ENCODE results near the gene WDR64. TPM values are rescaled to one million over a fixed set of nuclear protein-coding genes. Genes with fewer than 3 reads are reported as not detected.
"Not testable (repeated sequence)": the region's sequence is repeated elsewhere in the genome, so short reads cannot be mapped to it uniquely, and the experiment has no call there.

Gene WDR64
- total and polyA plus RNA-seq, 2 of the 13 experiments (the other 11 are each of a cell fraction or from before 2014, with no cell fraction given) = not detected

GRCh38 chr1:241826613-241827012 lies 174.5 kb downstream of the WDR64 start:
- H3K4me2 ChIP-seq (ENCODE audit: low read depth, low read length); BruUV-seq (replicated peaks); POLR2A ChIA-PET; CTCF ChIA-PET (ENCODE audit: low intra/inter-chr PET ratio, low total read pairs); H3K27me3 ChIP-seq (ENCODE audit: control insufficient read depth in 1 of 2, insufficient read depth in 2 of 2, low read length in 2 of 2); H2AFZ ChIP-seq (ENCODE audit: low read length); H3K4me1 ChIP-seq (ENCODE audit: insufficient read depth, low read length); H3K36me3 ChIP-seq (replicated peaks in 1 of 2; ENCODE audit: control insufficient read depth in 1 of 2, insufficient read depth in 2 of 2, low read length in 2 of 2); H3K9ac ChIP-seq (ENCODE audit: insufficient read depth, low read depth, low read length); intact Hi-C loops (cut with micrococcal nuclease; ENCODE audit: unreplicated experiment); DNase-seq (ENCODE audit: low spot score); FAIRE-seq; ATAC-seq; H3K4me3 ChIP-seq (replicated peaks in 1 of 3; ENCODE audit: insufficient read depth in 1 of 3, low read depth in 2 of 3, low read length in 3 of 3); H3K27ac ChIP-seq (ENCODE audit: extremely low read length, insufficient read depth, low read length); H4K20me1 ChIP-seq (ENCODE audit: insufficient read depth, low read length); in situ Hi-C loops (cut with HindIII; ENCODE audit: extremely low pct_ligation_motif_present, low pct_unique_long_range_greater_than_20kb); H3K79me2 ChIP-seq (ENCODE audit: insufficient read depth, low read length); H3K9me3 ChIP-seq (ENCODE audit: low read length): not testable (repeated sequence)
- WGBS (ENCODE audit: low lambda C conversion rate) = 65% methylated on average over 9 of the region's 9 CpGs

- no peaks in the 10 kb centered on the region for H3K79me2 ChIP-seq (ENCODE audit: insufficient read depth, low read length)
- FAIRE-seq = no peak
- POLR2A ChIA-PET = no interaction called here
Measured at GRCh38 chr1:241827264-241827663, 175.2 kb downstream of the WDR64 start.

More at GRCh38 chr1:241827264-241827663, 175.2 kb downstream of the WDR64 start:
- no TSS peak for BruUV-seq (replicated peaks)
- H3K4me3 ChIP-seq (replicated peaks in 1 of 3; ENCODE audit: insufficient read depth in 1 of 3, low read depth in 2 of 3, low read length in 3 of 3) = no peak overlapping the region
- no peak overlapping the region for H3K4me2 ChIP-seq (ENCODE audit: low read depth, low read length)
- in situ Hi-C loops (cut with HindIII; ENCODE audit: extremely low pct_ligation_motif_present, low pct_unique_long_range_greater_than_20kb) = no loop called here
- ATAC-seq = no peak
- H3K36me3 ChIP-seq (replicated peaks in 1 of 2; ENCODE audit: control insufficient read depth in 1 of 2, insufficient read depth in 2 of 2, low read length in 2 of 2) = no peaks in the 10 kb centered on the region
- H3K27ac ChIP-seq (ENCODE audit: extremely low read length, insufficient read depth, low read length) = no peak overlapping the region
- TF ChIP-seq ATF5 (CRISPR knock-in tag; IDR thresholded peaks at IDR 0.05; ENCODE audit: low read depth) (no peak), ZBTB14 (CRISPR knock-in tag; IDR thresholded peaks at IDR 0.05) (no peak), THRA (CRISPR knock-in tag; IDR thresholded peaks at IDR 0.05; ENCODE audit: borderline replicate concordance) (no peak), ZNF432 (CRISPR knock-in tag; IDR thresholded peaks at IDR 0.05; ENCODE audit: borderline replicate concordance) (no peak), ZNF616 (CRISPR knock-in tag; IDR thresholded peaks at IDR 0.05; ENCODE audit: low read depth) (no peak), SP140L (CRISPR knock-in tag; IDR thresholded peaks at IDR 0.05; ENCODE audit: borderline replicate concordance) (no peak), ZNF547 (CRISPR knock-in tag; IDR thresholded peaks at IDR 0.05) (no peak)
- H2AFZ ChIP-seq (ENCODE audit: low read length) = no peak overlapping the region
- 51% methylated on average over 2 of the region's 2 CpGs for WGBS (ENCODE audit: low lambda C conversion rate)
- H3K9me3 ChIP-seq (ENCODE audit: low read length) = no peaks in the 10 kb centered on the region
- no peak overlapping the region for H3K9ac ChIP-seq (ENCODE audit: insufficient read depth, low read depth, low read length)
- CTCF ChIA-PET (ENCODE audit: low intra/inter-chr PET ratio, low total read pairs) = no interaction called here
- H3K4me1 ChIP-seq (ENCODE audit: insufficient read depth, low read length) = no peaks in the 10 kb centered on the region
- H4K20me1 ChIP-seq (ENCODE audit: insufficient read depth, low read length) = no peaks in the 10 kb centered on the region
- intact Hi-C loops (cut with micrococcal nuclease; ENCODE audit: unreplicated experiment) = no loop called here
- no peaks in the 10 kb centered on the region; a peak in 1 of 5 replicates for H3K27me3 ChIP-seq (ENCODE audit: control insufficient read depth in 1 of 2, insufficient read depth in 2 of 2, low read length in 2 of 2)
- DNase-seq (ENCODE audit: low spot score) = no peak
